ENCODE measurements around the gene RIIAD1.
"Not testable (repeated sequence)": the region's sequence is repeated elsewhere in the genome, so short reads cannot be mapped to it uniquely, and the experiment has no call there.

The RIIAD1 gene

DNA sequence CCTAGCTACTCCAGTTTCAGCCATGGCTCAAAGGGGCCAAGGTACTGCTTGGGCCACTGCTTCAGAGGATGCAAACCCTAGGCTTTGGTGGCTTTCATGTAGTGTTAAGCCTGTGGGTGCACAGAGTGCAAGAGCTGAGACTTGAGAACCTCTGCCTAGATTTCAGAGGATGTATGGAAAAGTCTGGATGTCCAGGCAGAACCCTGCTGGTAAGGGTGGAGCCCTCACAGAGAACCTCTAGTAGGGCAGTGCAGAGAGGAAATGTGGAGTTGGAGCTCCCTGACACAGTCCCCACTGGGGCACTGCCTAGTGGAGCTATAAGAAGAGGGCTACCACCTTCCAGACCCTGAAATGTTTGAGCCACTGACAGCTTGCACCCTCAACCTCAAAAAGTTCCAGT is 16.2 kb downstream of the RIIAD1 start:
- DNase-seq = no peak

DNA sequence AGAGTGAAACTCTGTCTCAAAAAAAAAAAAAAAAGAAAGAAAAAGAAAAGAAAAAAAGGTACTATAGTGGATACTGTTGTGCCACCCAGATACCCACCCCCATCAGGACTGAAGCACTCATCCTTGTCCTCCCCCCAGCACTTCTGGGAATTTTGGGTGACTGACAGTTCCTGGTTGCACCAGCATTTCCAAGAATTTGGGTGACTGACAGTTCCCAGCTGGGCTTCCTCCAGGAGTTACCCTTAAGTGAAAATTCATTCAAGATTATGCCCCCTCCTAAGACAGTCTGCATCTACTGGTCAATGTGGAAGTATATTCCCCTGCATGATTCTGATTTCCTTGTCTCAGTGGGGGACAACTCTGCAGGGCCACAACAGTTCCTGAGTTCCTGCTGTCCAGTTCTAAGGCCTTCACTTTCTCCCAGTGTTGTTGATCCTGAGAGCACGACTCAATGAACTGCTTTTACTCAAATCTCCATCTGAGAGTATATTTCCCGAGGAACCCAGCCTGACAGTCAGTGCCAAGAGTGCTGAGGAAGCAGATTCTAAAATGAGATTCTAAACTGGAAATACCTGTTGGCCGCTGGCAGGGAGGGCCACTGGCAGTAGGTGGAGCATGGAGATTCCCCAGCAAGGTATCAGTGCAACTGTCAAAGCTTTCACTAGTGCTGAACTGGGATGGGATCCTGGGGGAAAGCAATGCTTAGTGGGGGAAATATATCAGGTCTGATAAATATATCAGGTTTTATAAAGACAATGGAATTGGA is 18.5 kb downstream of the RIIAD1 start:
- DNase-seq = no peak

DNA sequence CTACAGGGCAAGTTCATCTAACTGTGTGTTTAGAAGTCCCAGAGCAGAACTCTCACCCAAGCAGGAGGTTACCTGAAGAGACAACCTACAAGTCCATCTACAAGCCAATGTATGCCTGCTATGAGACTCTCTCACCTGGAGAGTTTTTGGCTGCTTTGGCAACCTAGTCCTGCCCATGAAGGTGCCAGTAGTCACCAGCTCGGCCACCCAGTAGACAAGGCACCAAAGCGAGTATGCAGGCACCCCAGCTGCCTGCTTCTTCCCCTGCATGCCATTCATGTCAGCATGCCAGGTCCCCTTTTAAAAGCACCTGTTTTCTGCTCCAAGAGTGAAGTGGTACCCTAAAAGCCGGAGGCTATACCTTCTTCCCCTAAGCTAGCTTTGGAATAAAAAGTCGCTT is 20.2 kb downstream of the RIIAD1 start:
- DNase-seq = no peak

GRCh38 chr1:151756291-151756690 is 35.0 kb downstream of the RIIAD1 start:
- DNase-seq = no peak

- DNase-seq = no peak
Measured at GRCh38 chr1:151759241-151759640, 37.9 kb downstream of the RIIAD1 start.

GRCh38 chr1:151760597-151761385 is 39.5 kb downstream of the RIIAD1 start:
- no peak for DNase-seq

DNA sequence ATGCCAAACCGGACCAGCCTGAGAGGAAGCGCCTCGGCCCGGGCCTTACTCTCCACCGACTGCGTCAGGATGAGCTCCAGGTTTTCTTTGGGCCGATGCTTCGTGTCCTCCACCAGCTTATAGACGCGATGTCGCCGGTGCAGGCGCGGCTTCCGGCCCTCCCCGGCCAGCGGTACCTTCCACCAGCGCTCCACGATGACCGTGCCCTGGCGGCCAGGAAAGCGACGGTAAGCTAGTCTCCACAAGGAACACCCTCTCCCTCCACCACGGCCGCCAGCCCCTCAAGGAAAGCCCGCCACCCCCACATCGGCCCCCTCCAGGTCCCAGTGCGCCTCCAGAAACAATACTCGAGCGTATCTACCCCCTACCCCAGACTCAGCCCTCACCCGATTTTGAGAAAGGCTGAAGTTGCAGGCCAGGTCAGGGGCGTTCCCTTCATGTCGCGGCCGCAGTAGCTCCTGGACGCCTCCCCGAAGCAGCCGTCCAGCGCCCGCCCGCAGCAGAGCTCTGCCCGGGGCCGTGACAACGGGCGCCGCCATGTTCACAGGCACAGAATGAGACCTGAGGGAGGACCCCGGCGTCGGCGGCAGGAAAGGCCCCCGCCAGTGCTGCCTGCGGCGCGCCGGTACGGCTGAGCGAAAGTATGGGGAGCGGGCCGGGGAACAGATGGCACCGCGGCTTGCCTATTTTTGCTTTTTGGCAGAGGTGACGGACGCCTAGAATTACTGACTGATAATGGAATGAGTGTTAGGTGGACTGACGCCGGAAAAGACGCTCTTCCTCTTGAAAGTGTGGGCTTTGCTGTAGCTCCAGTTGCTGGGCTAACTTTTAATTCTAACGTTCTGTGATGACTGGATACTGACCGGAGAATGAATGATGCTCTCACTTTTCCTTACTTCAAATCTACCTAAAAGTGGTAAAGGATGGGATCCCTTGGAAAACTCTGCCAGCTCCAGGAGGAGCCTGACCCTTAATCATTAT is 41.9 kb downstream of the RIIAD1 start, which contains the start of gene MRPL9:
MRPL9 (minus strand) TSS at position 556 of the 981 bp plus-strand sequence; CDS start at position 539, 17 bp downstream.
- DNase-seq = peak; percentile 79

GRCh38 chr1:151763990-151764389 is 42.7 kb downstream of the RIIAD1 start:
- DNase-seq = no peak

DNA sequence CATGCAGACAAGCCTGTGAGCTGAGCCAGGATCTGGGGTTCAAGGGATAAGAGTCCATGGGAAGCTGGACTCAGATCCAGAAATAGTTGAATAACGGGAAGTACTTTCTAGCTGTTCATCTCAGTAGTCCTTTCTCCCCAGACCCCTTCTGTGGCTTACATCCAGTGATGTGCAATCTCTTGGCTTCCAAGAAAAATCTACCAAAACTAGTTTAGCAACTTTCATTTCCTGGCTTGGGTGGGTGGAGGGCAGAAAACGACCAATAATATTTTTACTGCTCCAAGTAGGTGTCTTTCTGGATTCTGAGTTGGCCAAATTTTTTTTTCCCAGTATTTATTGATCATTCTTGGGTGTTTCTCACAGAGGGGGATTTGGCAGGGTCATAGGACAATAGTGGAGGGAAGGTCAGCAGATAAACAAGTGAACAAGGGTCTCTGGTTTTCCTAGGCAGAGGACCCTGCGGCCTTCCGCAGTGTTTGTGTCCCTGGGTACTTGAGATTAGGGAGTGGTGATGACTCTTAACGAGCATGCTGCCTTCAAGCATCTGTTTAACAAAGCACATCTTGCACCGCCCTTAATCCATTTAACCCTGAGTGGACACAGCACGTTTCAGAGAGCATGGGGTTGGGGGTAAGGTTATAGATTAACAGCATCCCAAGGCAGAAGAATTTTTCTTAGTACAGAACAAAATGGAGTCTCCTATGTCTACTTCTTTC is 47.2 kb downstream of the RIIAD1 start:
- not testable (repeated sequence) for DNase-seq

- not testable (repeated sequence) for DNase-seq
Measured at GRCh38 chr1:151769270-151769669, 47.9 kb downstream of the RIIAD1 start.

DNA sequence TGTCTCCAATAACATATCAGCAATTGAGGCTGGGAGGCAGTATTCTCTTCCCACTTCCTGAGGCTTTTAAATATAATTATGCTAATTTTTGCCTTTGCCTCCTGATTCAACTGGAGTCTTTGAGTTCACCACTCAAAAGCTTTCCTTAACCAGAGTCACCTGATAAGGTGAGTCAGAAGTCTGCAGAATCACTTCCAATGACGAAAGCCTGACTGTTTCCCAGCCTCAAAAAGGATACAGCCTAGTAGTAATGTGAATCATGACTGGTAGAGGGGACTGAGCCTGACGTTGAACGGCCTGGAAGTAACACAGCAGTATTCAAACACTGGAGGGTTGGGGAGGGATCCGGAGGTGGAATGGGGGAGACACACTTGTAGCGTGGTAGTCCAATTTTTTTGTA is 52.4 kb downstream of the RIIAD1 start:
- DNase-seq = no peak

DNA sequence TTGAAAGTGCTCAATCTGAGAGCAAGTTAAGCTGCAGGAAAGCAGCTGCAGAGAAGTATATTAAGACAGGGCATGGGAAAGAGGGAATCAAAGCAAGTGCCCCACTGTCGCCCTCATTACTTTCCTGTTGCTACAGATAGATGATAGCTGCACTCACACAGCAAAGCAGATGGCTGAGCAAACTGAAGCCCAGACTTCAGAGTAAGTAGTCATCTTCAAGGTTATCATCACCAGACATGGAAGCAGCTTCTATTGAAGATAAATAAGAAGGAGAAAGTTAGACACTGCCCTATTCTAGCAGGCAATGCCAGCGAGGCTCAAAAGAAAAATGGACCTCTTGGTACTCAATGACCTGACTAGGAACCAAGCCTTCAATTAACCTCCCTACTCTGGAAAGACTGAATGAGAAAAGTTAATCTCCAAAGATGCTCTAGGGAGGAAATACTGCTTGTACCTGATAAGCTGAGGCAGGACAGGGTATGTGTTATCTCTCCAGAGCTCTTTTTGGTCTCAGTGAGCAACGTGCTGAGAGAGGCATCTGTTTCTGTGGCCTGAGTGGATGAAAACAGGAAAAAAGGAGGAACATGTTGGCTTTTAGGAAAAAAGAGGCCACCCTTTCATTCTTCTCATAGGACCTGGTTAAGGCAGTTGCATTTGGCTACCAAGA is 53.1 kb downstream of the RIIAD1 start:
- DNase-seq = no peak

DNA sequence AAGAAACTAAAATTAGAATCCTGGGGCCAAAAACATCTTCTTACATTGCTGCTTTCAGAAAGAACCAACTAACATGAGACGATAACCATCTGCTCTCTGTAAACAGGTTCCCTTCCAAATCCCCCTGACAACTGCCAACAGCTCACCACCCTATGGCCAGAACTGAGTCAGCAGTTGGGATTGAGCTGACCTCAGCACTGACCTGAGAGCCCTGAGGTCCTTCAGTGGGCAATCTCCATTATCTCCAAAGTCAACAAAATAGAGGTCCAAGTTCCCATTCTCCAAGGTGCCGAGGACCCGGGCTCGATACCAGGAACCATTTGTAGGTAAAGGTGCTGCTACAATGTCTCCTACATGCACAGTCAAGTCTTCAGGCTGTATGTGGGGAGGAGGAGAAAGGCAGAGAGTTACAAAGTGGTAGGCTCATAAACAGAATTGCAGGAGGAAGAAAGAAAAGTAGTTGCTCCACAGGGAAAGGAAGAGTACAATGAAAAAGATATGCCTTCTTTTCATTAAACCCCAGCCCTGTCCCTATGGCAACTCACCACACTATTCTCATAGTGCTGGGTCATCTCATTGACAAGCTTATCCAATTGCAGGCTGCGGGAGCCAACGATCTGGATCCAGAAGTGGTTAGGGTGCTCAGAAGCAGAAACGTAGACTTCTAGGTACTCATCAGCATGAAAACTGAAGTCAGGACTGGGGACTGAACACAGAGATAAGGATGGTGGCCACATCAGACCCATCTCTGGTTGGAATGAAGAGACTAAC is 54.8 kb downstream of the RIIAD1 start:
- DNase-seq = no peak

GRCh38 chr1:151776665-151777062 is 55.3 kb downstream of the RIIAD1 start:
- DNase-seq = no peak

DNA sequence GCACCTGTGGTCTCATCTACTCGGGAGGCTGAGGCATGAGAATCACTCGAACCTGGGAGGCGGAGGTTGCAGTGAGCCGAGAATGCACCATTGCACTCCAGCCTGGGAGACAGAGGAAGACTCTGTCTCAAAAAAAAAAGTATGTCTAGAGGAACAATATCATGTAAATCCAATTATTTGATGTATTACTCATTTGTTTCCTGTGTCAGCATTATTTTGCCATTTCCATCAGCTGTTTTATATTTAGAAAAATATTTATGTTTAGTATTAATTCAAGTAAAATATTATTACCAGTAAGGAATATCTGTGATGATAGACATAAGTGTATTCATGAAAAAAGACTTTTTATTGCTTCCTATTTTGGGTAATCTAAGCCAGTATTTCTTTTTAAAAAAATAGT is 56.0 kb downstream of the RIIAD1 start:
- no peak for DNase-seq

All from NCI-H1048 (cell line).